ENCODE results near the gene ITGA5.

DNA sequence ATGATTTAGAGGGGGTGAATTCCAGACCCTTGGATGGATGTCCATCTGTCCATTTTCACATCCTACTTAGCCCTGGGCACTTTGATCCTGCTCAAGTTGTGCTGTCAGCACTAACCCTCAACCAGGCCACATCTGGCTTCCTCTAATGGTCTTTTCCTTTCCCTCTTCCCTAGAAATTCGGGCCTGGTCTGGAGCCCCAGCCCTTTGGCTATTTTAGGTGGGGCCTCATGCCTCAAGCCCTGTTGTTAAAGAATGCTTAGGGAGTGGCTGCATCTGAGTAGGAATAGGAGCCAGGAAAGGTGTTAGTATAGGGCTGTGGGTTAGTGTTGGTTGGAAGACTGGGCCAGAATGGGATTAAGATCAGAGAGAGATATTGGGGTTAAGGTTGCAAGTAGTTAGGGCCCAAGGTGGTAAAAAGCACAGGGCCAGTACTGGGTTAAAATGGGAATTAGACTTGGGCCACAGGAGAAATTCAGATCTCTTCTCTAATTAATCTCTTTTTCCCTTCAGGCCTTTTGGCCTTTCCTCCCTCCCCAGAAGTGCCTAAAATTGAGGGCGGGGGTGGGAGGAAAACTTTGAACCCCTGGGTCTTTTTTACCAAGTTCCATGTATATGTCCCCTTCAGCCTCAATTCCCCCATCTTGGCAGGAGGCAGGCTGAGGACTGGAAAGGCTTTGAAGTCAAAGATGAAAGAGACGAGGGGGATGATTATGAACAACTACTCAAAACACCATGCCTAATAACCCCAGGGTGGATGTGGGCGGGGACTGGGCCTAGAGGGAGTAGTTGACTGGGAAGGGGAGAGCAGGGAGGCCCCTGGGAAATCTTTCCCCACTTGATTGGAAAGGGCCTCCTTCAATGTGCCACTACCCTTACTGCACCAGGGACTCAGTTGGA is 30.6 kb downstream of the ITGA5 start:
- TF ChIP-seq, protein P1, sequence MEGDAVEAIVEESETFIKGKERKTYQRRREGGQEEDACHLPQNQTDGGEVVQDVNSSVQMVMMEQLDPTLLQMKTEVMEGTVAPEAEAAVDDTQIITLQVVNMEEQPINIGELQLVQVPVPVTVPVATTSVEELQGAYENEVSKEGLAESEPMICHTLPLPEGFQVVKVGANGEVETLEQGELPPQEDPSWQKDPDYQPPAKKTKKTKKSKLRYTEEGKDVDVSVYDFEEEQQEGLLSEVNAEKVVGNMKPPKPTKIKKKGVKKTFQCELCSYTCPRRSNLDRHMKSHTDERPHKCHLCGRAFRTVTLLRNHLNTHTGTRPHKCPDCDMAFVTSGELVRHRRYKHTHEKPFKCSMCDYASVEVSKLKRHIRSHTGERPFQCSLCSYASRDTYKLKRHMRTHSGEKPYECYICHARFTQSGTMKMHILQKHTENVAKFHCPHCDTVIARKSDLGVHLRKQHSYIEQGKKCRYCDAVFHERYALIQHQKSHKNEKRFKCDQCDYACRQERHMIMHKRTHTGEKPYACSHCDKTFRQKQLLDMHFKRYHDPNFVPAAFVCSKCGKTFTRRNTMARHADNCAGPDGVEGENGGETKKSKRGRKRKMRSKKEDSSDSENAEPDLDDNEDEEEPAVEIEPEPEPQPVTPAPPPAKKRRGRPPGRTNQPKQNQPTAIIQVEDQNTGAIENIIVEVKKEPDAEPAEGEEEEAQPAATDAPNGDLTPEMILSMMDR (IDR thresholded peaks at IDR 0.05): no peak
- TF ChIP-seq EP300 (IDR thresholded peaks at IDR 0.05; ENCODE audit: low read depth) (no peak), POLR2A (IDR thresholded peaks at IDR 0.05) (no peak), POLR2AphosphoS5 (IDR thresholded peaks at IDR 0.05) (no peak)

Data from transverse colon (tissue), 4 donors.